Calu3 (cell line): Measurements from ENCODE around the gene EIF5AL1. TPM values are rescaled to one million over a fixed set of nuclear protein-coding genes. Genes with fewer than 3 reads are reported as not detected.

Experiments
- BruUV-seq: library from RNA; stranded (reverse); fragments of 400-500 nt; replicated peaks from 2 replicates; lab custom pipeline; 2021; lab: Mats Ljungman, UMichigan
- CTCF ChIA-PET: fragments of 300-600 bp; sonication (Branson Sonifier 250); formaldehyde crosslinking; loops from one replicate; lab custom pipeline; 2022; ENCODE audit warnings: antibody characterized with exemption; lab: Charles Lee
- DNase-seq: peaks from one replicate; pipeline ENCODE4 v3.0.0; 2022
- H3K27ac Mint-ChIP-seq: one replicate; pipeline ENCODE4 v1.8.0; 2022; ENCODE audit warnings: mixed read lengths; ENCODE audit not compliant: unreplicated experiment
- H3K27me3 Mint-ChIP-seq: one replicate; pipeline ENCODE4 v1.8.0; 2022; ENCODE audit warnings: mixed read lengths; ENCODE audit not compliant: unreplicated experiment
- H3K36me3 Mint-ChIP-seq: one replicate; pipeline ENCODE4 v1.8.0; 2022; ENCODE audit warnings: mild to moderate bottlenecking, moderate library complexity, mixed read lengths; ENCODE audit not compliant: insufficient read depth, unreplicated experiment
- H3K4me1 Mint-ChIP-seq: one replicate; pipeline ENCODE4 v1.8.0; 2022; ENCODE audit warnings: mild to moderate bottlenecking, low read depth, mixed read lengths; ENCODE audit not compliant: unreplicated experiment
- H3K4me3 Mint-ChIP-seq: one replicate; pipeline ENCODE4 v1.8.0; 2022; ENCODE audit warnings: mild to moderate bottlenecking, low read depth, moderate library complexity, mixed read lengths; ENCODE audit not compliant: unreplicated experiment
- H3K9me3 Mint-ChIP-seq: one replicate; pipeline ENCODE4 v1.8.0; 2022; ENCODE audit warnings: low read depth, mixed read lengths; ENCODE audit not compliant: unreplicated experiment
- intact Hi-C: fragments of 100-400 bp; cut with micrococcal nuclease; formaldehyde crosslinking; loops from one replicate; pipeline ENCODE4 v1.10.0; 2022; ENCODE audit not compliant: unreplicated experiment
- total RNA-seq: library from RNA; stranded (reverse); gene quantifications from 2 replicates; pipeline ENCODE4 v1.2.3, GENCODE V29; 2022
- TF ChIP-seq, protein P1 (sequence below): fragments of 200-600 bp; IDR thresholded peaks from one replicate; pipeline ENCODE4 v1.8.0; 2022; ENCODE audit warnings: antibody characterized with exemption; ENCODE audit not compliant: unreplicated experiment

Gene EIF5AL1
- total RNA-seq, 1 experiment from 2014 or later = 0.19 TPM

DNA sequence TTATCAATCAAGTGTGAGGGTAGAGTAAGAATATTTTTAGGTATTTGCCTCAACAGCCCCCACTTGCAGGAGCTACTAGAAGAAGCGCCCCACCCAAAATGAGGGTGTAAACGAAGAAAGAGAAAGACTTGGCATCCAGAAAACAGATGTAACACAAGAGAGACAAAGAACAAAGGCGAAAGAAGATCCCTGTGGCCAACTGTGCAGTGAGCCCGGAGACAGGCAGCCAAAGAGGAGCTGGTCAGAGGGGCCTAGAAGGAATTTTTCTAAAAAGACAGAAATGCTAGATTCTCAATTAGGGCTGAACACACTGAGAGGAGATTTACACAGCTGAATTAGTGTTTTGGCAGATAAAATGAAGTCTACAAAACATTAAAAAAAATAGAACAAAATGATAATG lies 29.6 kb upstream of the EIF5AL1 start:
- no peaks in the 10 kb centered on the region for H3K9me3 Mint-ChIP-seq
- peaks cover 2% of the 10 kb centered on the region for H3K4me1 Mint-ChIP-seq
- BruUV-seq = no TSS peak
- no peak overlapping the region for H3K4me3 Mint-ChIP-seq
- H3K27ac Mint-ChIP-seq = no peak overlapping the region
- H3K27me3 Mint-ChIP-seq = peaks cover 17% of the 10 kb centered on the region
- TF ChIP-seq, protein P1, sequence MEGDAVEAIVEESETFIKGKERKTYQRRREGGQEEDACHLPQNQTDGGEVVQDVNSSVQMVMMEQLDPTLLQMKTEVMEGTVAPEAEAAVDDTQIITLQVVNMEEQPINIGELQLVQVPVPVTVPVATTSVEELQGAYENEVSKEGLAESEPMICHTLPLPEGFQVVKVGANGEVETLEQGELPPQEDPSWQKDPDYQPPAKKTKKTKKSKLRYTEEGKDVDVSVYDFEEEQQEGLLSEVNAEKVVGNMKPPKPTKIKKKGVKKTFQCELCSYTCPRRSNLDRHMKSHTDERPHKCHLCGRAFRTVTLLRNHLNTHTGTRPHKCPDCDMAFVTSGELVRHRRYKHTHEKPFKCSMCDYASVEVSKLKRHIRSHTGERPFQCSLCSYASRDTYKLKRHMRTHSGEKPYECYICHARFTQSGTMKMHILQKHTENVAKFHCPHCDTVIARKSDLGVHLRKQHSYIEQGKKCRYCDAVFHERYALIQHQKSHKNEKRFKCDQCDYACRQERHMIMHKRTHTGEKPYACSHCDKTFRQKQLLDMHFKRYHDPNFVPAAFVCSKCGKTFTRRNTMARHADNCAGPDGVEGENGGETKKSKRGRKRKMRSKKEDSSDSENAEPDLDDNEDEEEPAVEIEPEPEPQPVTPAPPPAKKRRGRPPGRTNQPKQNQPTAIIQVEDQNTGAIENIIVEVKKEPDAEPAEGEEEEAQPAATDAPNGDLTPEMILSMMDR = no peak
- no peaks in the 10 kb centered on the region for H3K36me3 Mint-ChIP-seq
- CTCF ChIA-PET = interaction anchor here (2.0 kb wide), 1 partner anchor 108 kb away, joined by 5 read pairs; no protein-coding TSS in a partner anchor
- DNase-seq = no peak
- intact Hi-C loops = no loop called here

DNA sequence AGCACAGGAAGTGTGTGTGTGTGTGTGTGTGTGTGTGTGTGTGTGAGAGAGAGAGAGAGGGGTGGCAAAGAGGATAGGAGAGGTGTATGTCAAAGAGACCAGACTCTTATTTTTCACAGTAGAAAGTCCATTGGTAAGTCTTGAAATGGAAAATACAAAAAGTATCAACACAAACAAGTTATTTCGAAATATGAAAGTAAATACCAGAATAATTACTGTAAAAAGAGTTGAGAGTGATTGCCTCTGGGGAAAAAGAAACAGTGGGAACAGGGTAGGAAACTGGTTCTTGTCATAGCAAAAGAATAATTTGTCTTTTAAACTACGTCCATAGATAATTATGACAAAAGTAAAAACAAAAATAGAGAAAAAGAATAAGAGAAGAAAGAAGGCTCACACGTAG lies 29.0 kb upstream of the EIF5AL1 start:
- H3K9me3 Mint-ChIP-seq = no peaks in the 10 kb centered on the region
- intact Hi-C loops = no loop called here
- CTCF ChIA-PET = no interaction called here
- peaks cover 8% of the 10 kb centered on the region for H3K4me1 Mint-ChIP-seq
- no TSS peak for BruUV-seq
- no peak overlapping the region for H3K27ac Mint-ChIP-seq
- H3K4me3 Mint-ChIP-seq = no peak overlapping the region
- TF ChIP-seq, protein P1 = no peak
- no peaks in the 10 kb centered on the region for H3K36me3 Mint-ChIP-seq
- peaks cover 18% of the 10 kb centered on the region for H3K27me3 Mint-ChIP-seq
- no peak for DNase-seq

DNA sequence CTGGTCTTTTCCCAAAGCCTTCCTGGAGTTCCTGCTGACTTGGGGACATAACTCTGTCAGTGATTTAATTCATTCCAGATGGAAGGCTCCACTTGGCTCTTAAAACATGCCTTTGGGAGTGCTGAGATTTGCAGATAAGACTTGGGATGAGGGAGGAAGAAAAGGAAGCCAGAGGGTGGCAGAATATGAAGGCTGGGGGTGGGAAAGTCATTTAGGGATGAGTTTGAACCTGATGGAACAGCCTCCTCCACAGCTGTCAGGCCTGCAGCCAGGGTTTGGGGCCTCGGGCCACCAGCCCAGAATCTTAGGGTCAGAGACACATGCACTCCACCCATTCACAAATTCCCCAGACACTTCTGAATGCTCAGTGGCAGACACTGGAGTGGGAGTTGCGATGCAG lies 28.4 kb upstream of the EIF5AL1 start:
- H3K27ac Mint-ChIP-seq = no peak overlapping the region
- no TSS peak for BruUV-seq

DNA sequence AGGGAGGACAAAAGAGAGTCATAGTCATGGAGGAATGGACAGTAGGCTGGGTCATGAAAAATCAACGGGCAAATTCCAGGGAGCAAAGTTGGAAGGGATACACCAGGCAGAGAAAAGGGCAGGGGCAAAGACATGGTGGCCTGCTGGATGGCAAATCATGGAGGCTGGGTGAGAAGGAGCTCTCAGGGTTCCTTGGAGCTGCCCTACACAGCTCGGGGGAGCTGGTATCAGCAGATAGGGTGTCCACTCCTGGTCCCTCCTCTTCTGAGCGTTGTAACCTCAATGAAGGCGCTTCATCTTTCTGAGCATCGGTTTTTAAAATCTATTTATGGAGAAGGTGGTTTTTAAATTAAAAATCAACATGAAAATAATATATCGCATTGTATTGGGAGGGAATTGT lies 27.9 kb upstream of the EIF5AL1 start:
- DNase-seq = no peak
- H3K9me3 Mint-ChIP-seq = no peaks in the 10 kb centered on the region
- peaks cover 24% of the 10 kb centered on the region for H3K27me3 Mint-ChIP-seq
- CTCF ChIA-PET = no interaction called here
- no peaks in the 10 kb centered on the region for H3K36me3 Mint-ChIP-seq
- no peak overlapping the region for H3K27ac Mint-ChIP-seq
- H3K4me1 Mint-ChIP-seq = peaks cover 13% of the 10 kb centered on the region
- H3K4me3 Mint-ChIP-seq = no peak overlapping the region
- intact Hi-C loops = no loop called here
- TF ChIP-seq, protein P1 = no peak
- no TSS peak for BruUV-seq

More for the DNA sequence above, 28.4 kb upstream of the EIF5AL1 start:
- DNase-seq = no peak
- Mint-ChIP-seq H3K4me1 (peaks cover 13% of the 10 kb centered on the region), H3K4me3 (no peak overlapping the region), H3K9me3 (no peaks in the 10 kb centered on the region), H3K27me3 (peaks cover 24% of the 10 kb centered on the region), H3K36me3 (no peaks in the 10 kb centered on the region)
- intact Hi-C loops = no loop called here
- CTCF ChIA-PET = no interaction called here
- TF ChIP-seq, protein P1 = no peak
